ENCODE measurements around the gene ASGR2.
"Not testable (repeated sequence)": the region's sequence is repeated elsewhere in the genome, so short reads cannot be mapped to it uniquely, and the experiment has no call there.

The ASGR2 gene

GRCh38 chr17:7098802-7099459 lies 15.7 kb downstream of the ASGR2 start:
- no peak for DNase-seq (ENCODE audit: low spot score)

- no peak for DNase-seq (ENCODE audit: low spot score)
Measured at GRCh38 chr17:7097940-7098339, 16.7 kb downstream of the ASGR2 start.

- no peak for DNase-seq (ENCODE audit: low spot score)
Measured at GRCh38 chr17:7095625-7096024, 19.0 kb downstream of the ASGR2 start.

- DNase-seq (ENCODE audit: low spot score): no peak
Measured at GRCh38 chr17:7094652-7095019, 20.0 kb downstream of the ASGR2 start.

GRCh38 chr17:7091311-7092005 lies 23.2 kb downstream of the ASGR2 start:
- DNase-seq (ENCODE audit: low spot score): not testable (repeated sequence)

GRCh38 chr17:7089570-7089969 lies 25.1 kb downstream of the ASGR2 start:
- DNase-seq (ENCODE audit: low spot score): not testable (repeated sequence)

GRCh38 chr17:7088442-7088841 lies 26.2 kb downstream of the ASGR2 start:
- not testable (repeated sequence) for DNase-seq (ENCODE audit: low spot score)

GRCh38 chr17:7084088-7084487 lies 30.5 kb downstream of the ASGR2 start:
- no peak for DNase-seq (ENCODE audit: low spot score)

GRCh38 chr17:7083592-7083991 lies 31.0 kb downstream of the ASGR2 start:
- DNase-seq (ENCODE audit: low spot score): no peak

GRCh38 chr17:7081341-7082062 lies 33.1 kb downstream of the ASGR2 start:
- no peak for DNase-seq (ENCODE audit: low spot score)

- DNase-seq (ENCODE audit: low spot score): no peak
Measured at GRCh38 chr17:7080456-7081041, 34.1 kb downstream of the ASGR2 start.

GRCh38 chr17:7079581-7080455 lies 34.8 kb downstream of the ASGR2 start, which contains the start of gene CLEC10A:
TSS of gene CLEC10A (minus strand) at chr17:7080251. CDS start at chr17:7078812, 1,439 bp downstream.
- DNase-seq (ENCODE audit: low spot score): no peak

- no peak for DNase-seq (ENCODE audit: low spot score)
Measured at GRCh38 chr17:7078711-7079110, 35.9 kb downstream of the ASGR2 start.

GRCh38 chr17:7077911-7078546 lies 36.6 kb downstream of the ASGR2 start:
- no peak for DNase-seq (ENCODE audit: low spot score)

- no peak for DNase-seq (ENCODE audit: low spot score)
Measured at GRCh38 chr17:7074931-7075330, 39.7 kb downstream of the ASGR2 start.

GRCh38 chr17:7072406-7072805 lies 42.2 kb downstream of the ASGR2 start:
- no peak for DNase-seq (ENCODE audit: low spot score)

- DNase-seq (ENCODE audit: low spot score): no peak
Measured at GRCh38 chr17:7070712-7071111, 43.9 kb downstream of the ASGR2 start.

GRCh38 chr17:7068268-7068667 lies 46.4 kb downstream of the ASGR2 start:
- DNase-seq (ENCODE audit: low spot score): no peak

GRCh38 chr17:7067198-7067597 lies 47.4 kb downstream of the ASGR2 start:
- DNase-seq (ENCODE audit: low spot score): no peak

- DNase-seq (ENCODE audit: low spot score): no peak
Measured at GRCh38 chr17:7064261-7064660, 50.4 kb downstream of the ASGR2 start.

- DNase-seq (ENCODE audit: low spot score): no peak
Measured at GRCh38 chr17:7063518-7064094, 51.0 kb downstream of the ASGR2 start.
